ENCODE results near the gene HNRNPA2B1. TPM values are rescaled to one million over a fixed set of nuclear protein-coding genes. Genes with fewer than 3 reads are reported as not detected.
A peak's percentile ranks its signal among the peaks of the same experiment; 100 is the strongest.
"Not testable (repeated sequence)": the region's sequence is repeated elsewhere in the genome, so short reads cannot be mapped to it uniquely, and the experiment has no call there.

The HNRNPA2B1 gene
- polyA plus RNA-seq, 1 donor: 946 TPM

DNA sequence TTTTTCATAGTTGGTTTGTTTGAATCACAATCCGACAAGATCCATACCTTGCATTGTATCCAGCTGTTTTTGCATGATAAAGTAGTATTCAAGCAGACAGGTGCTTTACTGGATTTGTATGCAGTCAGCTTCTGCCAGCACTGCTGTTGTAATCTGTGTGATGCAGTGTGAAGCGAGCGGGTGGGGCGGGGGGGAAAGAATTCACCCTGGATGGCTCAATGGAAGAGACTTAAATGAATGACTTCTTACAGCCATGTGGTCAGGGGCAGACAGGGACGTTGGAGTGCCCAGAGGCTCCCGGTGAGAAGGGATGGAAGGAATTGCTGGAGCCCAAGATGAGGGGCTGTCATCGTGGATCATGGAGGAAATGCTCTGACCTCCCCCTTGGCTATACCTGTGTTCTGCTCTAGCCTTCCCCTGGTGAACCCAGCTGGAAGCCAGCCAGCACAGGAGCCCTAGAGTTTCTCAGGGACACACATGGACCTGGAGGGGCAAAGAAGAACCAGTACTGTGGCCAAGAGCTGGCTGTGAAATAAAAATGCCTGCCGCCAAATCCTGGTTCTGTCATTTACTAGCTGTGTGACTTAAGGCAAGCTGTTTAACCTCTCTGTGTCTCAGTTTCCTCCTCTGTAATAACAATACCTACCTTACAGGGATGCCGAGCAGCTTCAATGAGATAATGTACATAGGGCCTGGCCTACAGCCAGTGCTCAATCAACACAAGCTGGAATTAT is 34.4 kb downstream of the HNRNPA2B1 start:
- peak in 1 of 2 donors; percentile 32 for DNase-seq
- peak overlapping the region; percentile 77 for H3K27ac ChIP-seq (ENCODE audit: low read length)
- peaks cover 20% of the 10 kb centered on the region for H3K4me1 ChIP-seq (ENCODE audit: control insufficient read depth, insufficient read depth, low read length)
- H3K27me3 ChIP-seq (ENCODE audit: control insufficient read depth, insufficient read depth, low read length): no peaks in the 10 kb centered on the region
- WGBS (ENCODE audit: insufficient coverage, low lambda C conversion rate): 60% methylated on average over 1 of the region's 9 CpGs
- H3K9me3 ChIP-seq (ENCODE audit: control insufficient read depth, low read depth, low read length): no peaks in the 10 kb centered on the region
- no peaks in the 10 kb centered on the region for H3K36me3 ChIP-seq (ENCODE audit: control insufficient read depth, insufficient read depth, low read length)
- no peak overlapping the region for H3K4me3 ChIP-seq (ENCODE audit: low read length)

DNA sequence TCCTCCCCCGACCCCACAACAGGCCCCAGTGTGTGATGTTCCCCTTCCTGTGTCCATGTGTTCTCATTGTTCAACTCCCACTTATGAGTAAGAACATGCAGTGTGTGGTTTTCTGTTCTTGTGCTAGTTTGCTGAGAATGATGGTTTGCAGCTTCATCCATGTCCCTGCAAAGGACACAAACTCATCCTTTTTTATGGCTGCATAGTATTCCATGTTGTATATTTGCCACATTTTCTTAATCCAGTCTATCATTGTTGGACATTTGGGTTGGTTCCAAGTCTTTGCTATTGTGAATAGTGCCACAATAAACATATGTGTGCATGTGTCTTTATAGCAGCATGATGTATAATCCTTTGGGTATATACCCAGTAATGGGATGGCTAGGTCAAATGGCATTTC is 36.7 kb downstream of the HNRNPA2B1 start:
- not testable (repeated sequence) for DNase-seq; H3K9me3 ChIP-seq (ENCODE audit: control insufficient read depth, low read depth, low read length); H3K36me3 ChIP-seq (ENCODE audit: control insufficient read depth, insufficient read depth, low read length); H3K27me3 ChIP-seq (ENCODE audit: control insufficient read depth, insufficient read depth, low read length); H3K4me3 ChIP-seq (ENCODE audit: low read length); H3K27ac ChIP-seq (ENCODE audit: low read length)
- H3K4me1 ChIP-seq (ENCODE audit: control insufficient read depth, insufficient read depth, low read length): peaks cover 29% of the 10 kb centered on the region
- no CpG with 5 or more reads among the region's 1 CpG for WGBS (ENCODE audit: insufficient coverage, low lambda C conversion rate)

DNA sequence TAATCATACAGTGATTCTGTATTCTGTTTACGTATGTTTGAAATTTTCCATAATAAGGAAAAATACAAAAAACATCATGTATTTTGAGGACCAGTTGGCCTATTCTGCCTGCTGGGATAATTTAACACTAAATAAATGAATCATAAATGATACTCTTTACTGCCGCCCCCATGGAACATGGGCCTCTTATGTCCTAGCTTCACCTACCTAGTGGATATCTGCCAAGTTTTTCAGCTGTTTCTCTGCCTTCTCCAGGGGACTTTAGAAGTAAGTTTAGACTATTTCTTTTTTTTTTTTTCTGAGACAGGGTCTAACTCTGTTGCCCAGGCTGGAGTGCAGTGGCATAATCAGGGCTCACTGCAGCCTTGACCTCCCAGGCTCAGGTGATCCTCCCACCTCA is 38.1 kb downstream of the HNRNPA2B1 start:
- no peaks in the 10 kb centered on the region for H3K9me3 ChIP-seq (ENCODE audit: control insufficient read depth, low read depth, low read length)
- WGBS (ENCODE audit: insufficient coverage, low lambda C conversion rate): 83% methylated on average over 2 of the region's 2 CpGs
- H3K27ac ChIP-seq (ENCODE audit: low read length): no peak overlapping the region
- H3K4me1 ChIP-seq (ENCODE audit: control insufficient read depth, insufficient read depth, low read length): peaks cover 31% of the 10 kb centered on the region
- no peak for DNase-seq
- H3K27me3 ChIP-seq (ENCODE audit: control insufficient read depth, insufficient read depth, low read length): no peaks in the 10 kb centered on the region
- H3K36me3 ChIP-seq (ENCODE audit: control insufficient read depth, insufficient read depth, low read length): no peaks in the 10 kb centered on the region
- no peak overlapping the region for H3K4me3 ChIP-seq (ENCODE audit: low read length)

DNA sequence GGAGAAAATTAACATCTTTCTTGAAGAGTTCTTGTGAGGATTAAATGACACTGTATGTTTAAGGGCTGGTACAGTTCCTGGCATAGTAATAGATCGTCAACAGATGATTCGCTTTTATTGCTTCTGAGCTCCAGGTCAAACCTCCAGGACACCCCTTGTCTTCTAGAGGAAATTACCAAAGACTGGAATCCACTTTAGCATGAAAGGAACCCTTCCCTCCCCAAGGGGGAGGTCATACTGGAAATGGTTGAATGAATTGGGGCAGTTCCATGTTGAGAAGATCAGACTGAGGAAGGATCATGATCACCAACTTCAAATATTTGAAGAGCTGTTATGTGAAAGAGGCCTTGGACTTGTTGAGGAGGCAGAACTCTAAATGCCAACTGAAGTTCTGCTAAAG is 39.6 kb downstream of the HNRNPA2B1 start:
- Histone ChIP-seq H3K27ac (ENCODE audit: low read length) (no peak overlapping the region), H3K9me3 (ENCODE audit: control insufficient read depth, low read depth, low read length) (no peaks in the 10 kb centered on the region), H3K27me3 (ENCODE audit: control insufficient read depth, insufficient read depth, low read length) (no peaks in the 10 kb centered on the region), H3K4me3 (ENCODE audit: low read length) (no peak overlapping the region), H3K36me3 (ENCODE audit: control insufficient read depth, insufficient read depth, low read length) (no peaks in the 10 kb centered on the region), H3K4me1 (ENCODE audit: control insufficient read depth, insufficient read depth, low read length) (peaks cover 20% of the 10 kb centered on the region)
- no peak for DNase-seq
- WGBS (ENCODE audit: insufficient coverage, low lambda C conversion rate): no CpG with 5 or more reads among the region's 2 CpGs

DNA sequence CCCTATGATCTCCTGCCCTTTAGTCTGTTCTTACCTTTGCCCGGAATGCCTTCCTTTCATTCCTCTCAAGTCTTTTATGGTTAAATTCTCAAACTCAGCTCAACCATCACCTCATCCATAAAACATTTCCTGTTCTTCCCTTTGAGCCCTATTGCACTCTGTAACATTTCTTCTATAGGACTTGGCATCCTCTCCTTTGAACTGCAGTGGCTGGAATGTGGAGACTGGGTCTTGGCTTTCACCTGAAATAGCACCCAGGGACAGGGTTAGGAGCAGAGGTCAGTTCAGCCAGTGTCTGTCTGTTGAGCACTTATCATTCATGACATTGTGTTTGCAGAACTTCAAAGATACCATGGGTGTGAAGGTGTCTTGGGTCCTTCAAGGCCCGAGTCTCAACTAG is 41.3 kb downstream of the HNRNPA2B1 start:
- Histone ChIP-seq H3K27me3 (ENCODE audit: control insufficient read depth, insufficient read depth, low read length) (peaks cover under 1% of the 10 kb centered on the region), H3K9me3 (ENCODE audit: control insufficient read depth, low read depth, low read length) (no peaks in the 10 kb centered on the region), H3K36me3 (ENCODE audit: control insufficient read depth, insufficient read depth, low read length) (no peaks in the 10 kb centered on the region), H3K4me1 (ENCODE audit: control insufficient read depth, insufficient read depth, low read length) (peaks cover 21% of the 10 kb centered on the region), H3K4me3 (ENCODE audit: low read length) (no peak overlapping the region), H3K27ac (ENCODE audit: low read length) (peak overlapping the region; percentile 13)
- 17% methylated on average over 1 of the region's 2 CpGs for WGBS (ENCODE audit: insufficient coverage, low lambda C conversion rate)
- DNase-seq: peak; percentile 69 to 87

DNA sequence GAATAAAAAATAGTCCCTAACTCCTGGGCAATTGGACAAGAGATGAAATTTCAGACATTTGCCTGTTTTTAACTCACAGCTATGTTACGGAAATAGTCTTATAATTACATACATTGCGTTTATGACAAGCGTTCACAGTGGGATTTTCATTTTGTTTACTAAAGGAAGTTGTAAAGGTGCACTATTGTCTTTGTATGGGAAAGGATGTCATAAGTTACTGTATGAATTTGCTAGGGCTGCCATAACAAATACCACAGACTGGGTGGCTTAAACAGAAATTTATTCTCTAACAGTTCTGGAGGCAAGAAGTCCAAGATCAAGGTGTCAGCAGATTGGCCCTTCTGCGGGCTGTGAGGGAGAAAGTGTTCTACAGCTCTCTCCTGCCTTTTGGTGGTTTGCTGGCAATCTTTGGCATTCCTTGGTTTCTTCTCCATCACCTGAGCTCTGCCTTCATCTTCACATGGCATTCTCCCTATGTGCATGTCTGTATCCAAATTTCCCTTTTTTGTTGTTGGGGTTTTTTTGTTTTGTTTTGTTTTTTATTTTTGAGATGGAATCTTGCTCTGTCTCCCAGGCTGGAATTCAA is 42.9 kb downstream of the HNRNPA2B1 start:
- no peak overlapping the region for H3K4me3 ChIP-seq (ENCODE audit: low read length)
- H3K27ac ChIP-seq (ENCODE audit: low read length): no peak overlapping the region
- no CpG with 5 or more reads among the region's 4 CpGs for WGBS (ENCODE audit: insufficient coverage, low lambda C conversion rate)

DNA sequence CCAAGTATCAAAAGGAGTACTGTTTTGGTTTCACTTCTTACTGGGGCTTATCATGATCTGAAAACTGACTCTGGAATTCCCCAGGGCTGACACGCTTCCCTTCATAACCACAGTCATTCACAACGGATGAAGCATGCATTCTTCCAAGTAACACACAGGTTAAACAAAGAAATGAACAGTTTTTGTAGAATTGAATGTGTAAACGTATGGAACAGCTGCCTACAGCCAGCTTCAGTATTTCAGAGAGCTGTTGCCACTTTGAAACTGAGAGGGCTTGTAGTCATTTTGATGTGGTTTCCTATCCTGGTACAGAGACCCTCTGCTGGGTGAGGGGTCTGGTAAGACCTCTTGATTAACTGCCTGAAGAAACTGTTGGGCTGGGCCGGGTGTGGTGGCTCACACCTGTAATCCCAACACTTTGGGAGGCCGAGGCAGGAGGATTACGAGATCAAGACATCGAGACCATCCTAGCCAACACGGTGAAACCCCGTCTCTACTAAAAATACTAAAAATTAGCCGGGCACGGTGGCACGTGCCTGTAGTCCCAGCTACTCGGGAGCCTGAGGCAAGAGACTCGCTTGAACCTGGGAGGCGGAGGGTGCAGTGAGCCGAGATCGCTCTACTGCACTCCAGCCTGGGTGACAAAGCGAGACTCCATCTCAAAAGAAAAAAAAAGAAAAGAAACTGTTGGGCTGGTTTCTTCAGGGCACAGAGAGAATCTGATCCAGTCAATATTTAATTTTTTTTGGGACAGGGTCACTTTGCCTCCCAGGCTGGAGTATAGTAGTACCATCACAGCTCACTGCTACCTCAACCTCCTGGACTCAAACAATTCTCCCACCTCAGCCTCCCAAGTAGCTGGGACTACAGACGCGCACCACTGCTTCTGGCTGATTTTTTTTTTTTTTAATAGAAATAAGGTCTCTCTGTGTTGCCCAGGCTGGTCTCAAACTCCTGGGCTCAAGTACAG is 43.8 kb downstream of the HNRNPA2B1 start:
- H3K4me3 ChIP-seq (ENCODE audit: low read length): no peak overlapping the region
- WGBS (ENCODE audit: insufficient coverage, low lambda C conversion rate): no CpG with 5 or more reads among the region's 20 CpGs

More for the DNA sequence above, 42.9 kb downstream of the HNRNPA2B1 start:
- no peaks in the 10 kb centered on the region for H3K36me3 ChIP-seq (ENCODE audit: control insufficient read depth, insufficient read depth, low read length)
- DNase-seq: no peak
- H3K27me3 ChIP-seq (ENCODE audit: control insufficient read depth, insufficient read depth, low read length): peaks cover 14% of the 10 kb centered on the region
- H3K4me1 ChIP-seq (ENCODE audit: control insufficient read depth, insufficient read depth, low read length): peaks cover 21% of the 10 kb centered on the region
- H3K9me3 ChIP-seq (ENCODE audit: control insufficient read depth, low read depth, low read length): no peaks in the 10 kb centered on the region

DNA sequence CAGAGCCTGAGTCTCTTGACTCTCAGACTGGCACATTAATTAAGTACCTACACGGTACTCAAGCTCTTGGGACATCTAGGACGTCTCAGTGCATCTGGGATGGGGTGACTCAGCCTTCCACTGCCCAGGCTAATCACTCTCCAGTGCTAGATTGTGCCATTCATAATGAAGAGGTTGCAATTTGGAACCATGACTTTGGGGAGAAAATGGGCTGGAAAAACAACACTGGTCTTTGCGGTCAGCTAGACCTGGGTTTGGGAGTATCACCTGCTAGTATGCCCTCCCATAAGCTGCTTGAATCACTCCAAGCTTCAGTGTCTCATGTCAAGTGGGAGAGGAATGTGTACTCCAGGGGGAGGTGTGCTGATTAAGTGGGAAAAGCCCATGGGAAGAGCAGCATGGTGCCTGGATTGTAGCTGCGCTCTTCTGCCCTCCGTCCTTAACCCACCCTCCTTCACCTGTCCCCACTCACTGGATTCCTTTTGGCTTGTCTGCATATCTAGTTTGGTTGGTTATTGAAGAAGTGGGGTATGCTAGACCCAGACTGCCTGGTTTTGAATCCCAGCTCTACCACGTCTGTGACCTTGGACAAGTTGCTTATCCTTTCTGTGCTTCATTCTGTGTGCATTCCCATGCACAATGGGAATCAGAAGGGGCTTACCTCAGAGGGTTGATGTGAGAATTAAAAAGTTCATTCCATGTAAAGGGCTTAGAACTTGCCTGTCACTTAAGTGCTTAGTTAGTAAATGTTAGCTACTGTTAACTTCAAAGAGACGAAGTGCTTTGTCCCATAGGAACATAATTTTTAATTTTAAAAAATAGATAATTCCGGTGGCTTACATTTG is 44.8 kb downstream of the HNRNPA2B1 start:
- Histone ChIP-seq H3K36me3 (ENCODE audit: control insufficient read depth, insufficient read depth, low read length) (no peaks in the 10 kb centered on the region), H3K27me3 (ENCODE audit: control insufficient read depth, insufficient read depth, low read length) (peaks cover 25% of the 10 kb centered on the region), H3K9me3 (ENCODE audit: control insufficient read depth, low read depth, low read length) (no peaks in the 10 kb centered on the region), H3K27ac (ENCODE audit: low read length) (no peak overlapping the region), H3K4me3 (ENCODE audit: low read length) (no peak overlapping the region), H3K4me1 (ENCODE audit: control insufficient read depth, insufficient read depth, low read length) (peaks cover 26% of the 10 kb centered on the region)
- DNase-seq: no peak
- 60% methylated on average over 1 of the region's 8 CpGs for WGBS (ENCODE audit: insufficient coverage, low lambda C conversion rate)

More for the DNA sequence above, 43.8 kb downstream of the HNRNPA2B1 start:
- Histone ChIP-seq H3K27me3 (ENCODE audit: control insufficient read depth, insufficient read depth, low read length) (peaks cover 15% of the 10 kb centered on the region), H3K4me1 (ENCODE audit: control insufficient read depth, insufficient read depth, low read length) (peaks cover 23% of the 10 kb centered on the region), H3K9me3 (ENCODE audit: control insufficient read depth, low read depth, low read length) (no peaks in the 10 kb centered on the region), H3K36me3 (ENCODE audit: control insufficient read depth, insufficient read depth, low read length) (no peaks in the 10 kb centered on the region), H3K27ac (ENCODE audit: low read length) (no peak overlapping the region)
- DNase-seq: peak in 1 of 2 donors; percentile 60

DNA sequence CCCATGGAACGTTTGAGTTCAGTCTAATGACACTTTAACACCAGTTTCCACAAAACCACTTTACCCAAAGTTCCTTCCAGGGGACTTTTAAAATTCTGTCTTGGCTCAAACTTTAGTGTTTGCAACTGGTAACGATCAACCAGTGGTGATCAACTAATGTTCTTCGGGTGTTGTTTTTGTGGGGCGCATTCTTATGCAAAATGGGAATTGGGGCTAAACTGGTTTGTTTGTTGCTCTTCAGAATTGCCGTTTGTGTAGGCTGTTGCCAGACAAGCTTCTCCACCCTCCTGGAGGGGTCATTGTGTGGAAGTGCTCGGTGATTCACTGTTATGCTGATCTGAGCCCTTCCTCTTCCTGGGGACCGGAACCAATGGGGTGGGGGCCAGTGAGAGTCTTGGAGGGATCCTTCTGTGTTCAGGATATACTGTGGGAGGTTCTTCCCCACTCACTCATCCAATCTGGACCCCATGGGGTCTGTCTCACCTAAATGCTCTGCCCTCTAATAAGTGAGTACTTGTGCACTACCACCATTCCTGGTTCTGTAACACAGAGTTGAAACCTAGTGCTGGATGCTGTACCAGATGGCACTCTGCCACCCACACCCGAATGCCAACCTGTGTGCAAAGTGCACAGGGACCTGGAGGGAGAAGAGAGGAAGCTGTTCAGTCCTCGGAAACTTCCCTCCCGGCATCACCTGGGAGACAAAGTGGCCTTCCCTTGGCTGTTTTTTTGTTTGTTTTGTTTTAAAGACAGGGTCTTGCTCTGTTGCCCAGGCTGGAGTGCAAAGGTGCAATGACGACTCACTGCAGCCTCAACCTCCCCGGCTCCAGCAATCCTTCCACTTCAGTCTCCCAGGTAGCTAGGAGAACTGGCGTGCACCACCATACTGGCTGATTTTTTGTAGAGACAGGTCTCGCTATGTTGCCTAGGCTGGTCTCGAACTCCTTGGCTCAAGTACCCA is 46.4 kb downstream of the HNRNPA2B1 start:
- Histone ChIP-seq H3K9me3 (ENCODE audit: control insufficient read depth, low read depth, low read length) (no peaks in the 10 kb centered on the region), H3K4me1 (ENCODE audit: control insufficient read depth, insufficient read depth, low read length) (peaks cover 20% of the 10 kb centered on the region), H3K4me3 (ENCODE audit: low read length) (no peak overlapping the region), H3K27ac (ENCODE audit: low read length) (no peak overlapping the region), H3K36me3 (ENCODE audit: control insufficient read depth, insufficient read depth, low read length) (no peaks in the 10 kb centered on the region), H3K27me3 (ENCODE audit: control insufficient read depth, insufficient read depth, low read length) (peaks cover 25% of the 10 kb centered on the region)
- peak in 1 of 2 donors; percentile 42 for DNase-seq
- no CpG with 5 or more reads among the region's 15 CpGs for WGBS (ENCODE audit: insufficient coverage, low lambda C conversion rate)
